IPS-18a (cell line): Measurements from ENCODE around the gene HIBCH.

Experiments used
- H3K27ac ChIP-seq: one replicate; pipeline ENCODE4 v1.5.1; 2013; ENCODE audit warnings: low read length
- H3K27me3 ChIP-seq: one replicate; pipeline ENCODE4 v1.6.1; 2013; ENCODE audit warnings: mild to moderate bottlenecking, low read length; ENCODE audit not compliant: control insufficient read depth, insufficient read depth
- H3K36me3 ChIP-seq: one replicate; pipeline ENCODE4 v1.6.1; 2013; ENCODE audit warnings: low read depth, low read length; ENCODE audit not compliant: control insufficient read depth
- H3K4me1 ChIP-seq: one replicate; pipeline ENCODE4 v1.6.1; 2013; ENCODE audit warnings: low read depth, low read length; ENCODE audit not compliant: control insufficient read depth
- H3K4me3 ChIP-seq: one replicate; pipeline ENCODE4 v1.5.1; 2013; ENCODE audit warnings: low read length
- H3K9ac ChIP-seq: one replicate; pipeline ENCODE4 v1.6.1; 2013; ENCODE audit warnings: mild to moderate bottlenecking, low read length, moderate library complexity
- H3K9me3 ChIP-seq: one replicate; pipeline ENCODE4 v1.6.1; 2013; ENCODE audit warnings: low read depth, low read length; ENCODE audit not compliant: control insufficient read depth

Gene HIBCH

DNA sequence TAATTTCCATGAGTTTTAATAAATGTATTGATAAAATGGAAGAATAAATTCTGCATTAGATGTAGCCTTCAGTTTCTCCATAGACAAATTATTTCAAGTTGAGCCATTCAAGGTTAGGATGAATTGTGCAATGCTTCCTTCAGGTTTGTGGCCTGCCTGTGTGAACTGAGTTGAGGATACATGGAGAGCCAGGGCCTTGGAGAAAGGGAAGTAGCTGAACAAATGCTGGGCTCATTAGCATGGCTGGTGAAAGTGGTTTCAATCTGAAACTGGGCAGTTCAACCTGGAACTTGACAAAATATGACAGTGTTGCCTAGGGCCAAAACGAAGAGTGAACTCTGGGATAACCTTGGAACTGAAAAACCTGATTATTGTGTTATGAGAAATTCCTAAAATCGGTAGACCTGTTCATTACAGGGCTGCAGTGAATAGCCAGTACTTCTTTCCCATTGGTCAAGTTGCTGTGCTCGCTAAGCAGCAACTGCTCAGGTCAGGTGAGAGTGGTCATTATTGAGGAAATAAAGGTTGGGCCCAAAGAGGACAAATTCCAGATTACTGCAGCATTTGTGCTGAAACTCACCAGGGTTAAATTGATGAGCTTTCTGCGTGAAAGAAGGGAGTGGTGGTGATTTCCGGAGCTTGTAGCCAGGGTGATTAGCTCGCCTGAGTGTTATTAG is 36.5 kb upstream of the HIBCH start:
- Histone ChIP-seq H3K9me3 (no peaks in the 10 kb centered on the region), H3K9ac (no peak overlapping the region), H3K27me3 (no peaks in the 10 kb centered on the region), H3K36me3 (no peaks in the 10 kb centered on the region), H3K4me3 (no peak overlapping the region), H3K27ac (no peak overlapping the region), H3K4me1 (peaks cover 5% of the 10 kb centered on the region)

GRCh38 chr2:190354003-190354690 is 34.5 kb upstream of the HIBCH start:
- Histone ChIP-seq H3K9me3 (no peaks in the 10 kb centered on the region), H3K27ac (no peak overlapping the region), H3K4me3 (no peak overlapping the region), H3K27me3 (no peaks in the 10 kb centered on the region), H3K36me3 (no peaks in the 10 kb centered on the region), H3K9ac (no peak overlapping the region), H3K4me1 (no peaks in the 10 kb centered on the region)

DNA sequence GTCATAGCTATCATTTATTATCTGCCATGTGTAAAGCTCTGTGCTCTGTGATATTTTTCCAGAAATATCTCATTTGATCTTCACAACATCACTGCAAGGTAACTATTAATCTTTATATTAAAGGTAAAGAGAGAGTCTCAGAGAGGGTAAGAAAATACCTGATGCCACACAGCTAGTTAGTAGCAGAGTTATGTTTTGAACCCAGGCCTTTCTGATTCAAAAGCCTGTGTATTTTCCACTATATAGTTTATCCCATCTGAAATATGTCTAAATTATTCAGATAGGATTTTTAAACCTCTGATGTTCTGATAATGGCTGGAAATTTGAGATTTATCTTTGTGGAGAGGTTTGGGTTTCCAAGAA is 33.9 kb upstream of the HIBCH start:
- no peaks in the 10 kb centered on the region for H3K36me3 ChIP-seq
- no peak overlapping the region for H3K9ac ChIP-seq
- H3K27ac ChIP-seq = no peak overlapping the region
- no peaks in the 10 kb centered on the region for H3K9me3 ChIP-seq
- H3K4me3 ChIP-seq = no peak overlapping the region
- no peaks in the 10 kb centered on the region for H3K27me3 ChIP-seq
- H3K4me1 ChIP-seq = no peaks in the 10 kb centered on the region

GRCh38 chr2:190352668-190353536 is 33.3 kb upstream of the HIBCH start:
- Histone ChIP-seq H3K27me3 (no peaks in the 10 kb centered on the region), H3K27ac (no peak overlapping the region), H3K4me3 (no peak overlapping the region), H3K4me1 (no peaks in the 10 kb centered on the region), H3K9me3 (no peaks in the 10 kb centered on the region), H3K36me3 (no peaks in the 10 kb centered on the region), H3K9ac (no peak overlapping the region)

DNA sequence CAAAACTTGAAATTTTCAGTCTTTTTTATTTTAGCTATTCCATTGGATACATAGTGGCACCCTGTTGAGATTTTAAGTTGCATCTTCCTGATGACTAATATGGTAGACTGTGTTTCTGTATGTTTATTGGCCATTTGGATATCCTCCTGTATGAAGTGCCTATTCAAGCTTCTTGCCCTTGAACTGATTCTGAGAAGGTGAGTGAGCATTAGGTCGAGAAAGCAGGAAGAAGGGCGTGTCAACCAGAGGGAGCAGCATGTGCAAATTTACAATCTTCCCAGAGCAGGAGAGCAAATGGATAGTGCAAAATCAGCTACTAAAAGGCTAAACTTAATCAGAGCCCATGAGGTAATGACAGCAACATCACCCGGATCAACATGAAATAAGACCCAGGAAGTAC is 32.3 kb upstream of the HIBCH start:
- H3K9me3 ChIP-seq = no peaks in the 10 kb centered on the region
- no peaks in the 10 kb centered on the region for H3K27me3 ChIP-seq
- H3K4me1 ChIP-seq = no peaks in the 10 kb centered on the region
- no peak overlapping the region for H3K27ac ChIP-seq
- no peak overlapping the region for H3K4me3 ChIP-seq
- no peaks in the 10 kb centered on the region for H3K36me3 ChIP-seq
- no peak overlapping the region for H3K9ac ChIP-seq

- Histone ChIP-seq H3K9me3 (no peaks in the 10 kb centered on the region), H3K36me3 (no peaks in the 10 kb centered on the region), H3K27me3 (no peaks in the 10 kb centered on the region), H3K4me1 (no peaks in the 10 kb centered on the region), H3K9ac (no peak overlapping the region), H3K4me3 (no peak overlapping the region), H3K27ac (no peak overlapping the region)
Measured at GRCh38 chr2:190350371-190350770, 30.7 kb upstream of the HIBCH start.

- Histone ChIP-seq H3K27me3 (peaks cover 27% of the 10 kb centered on the region), H3K9ac (no peak overlapping the region), H3K9me3 (no peaks in the 10 kb centered on the region), H3K27ac (no peak overlapping the region), H3K36me3 (no peaks in the 10 kb centered on the region), H3K4me3 (peak overlapping the region; percentile 71), H3K4me1 (peaks cover 12% of the 10 kb centered on the region)
Measured at GRCh38 chr2:190344276-190344827, 24.7 kb upstream of the HIBCH start.

DNA sequence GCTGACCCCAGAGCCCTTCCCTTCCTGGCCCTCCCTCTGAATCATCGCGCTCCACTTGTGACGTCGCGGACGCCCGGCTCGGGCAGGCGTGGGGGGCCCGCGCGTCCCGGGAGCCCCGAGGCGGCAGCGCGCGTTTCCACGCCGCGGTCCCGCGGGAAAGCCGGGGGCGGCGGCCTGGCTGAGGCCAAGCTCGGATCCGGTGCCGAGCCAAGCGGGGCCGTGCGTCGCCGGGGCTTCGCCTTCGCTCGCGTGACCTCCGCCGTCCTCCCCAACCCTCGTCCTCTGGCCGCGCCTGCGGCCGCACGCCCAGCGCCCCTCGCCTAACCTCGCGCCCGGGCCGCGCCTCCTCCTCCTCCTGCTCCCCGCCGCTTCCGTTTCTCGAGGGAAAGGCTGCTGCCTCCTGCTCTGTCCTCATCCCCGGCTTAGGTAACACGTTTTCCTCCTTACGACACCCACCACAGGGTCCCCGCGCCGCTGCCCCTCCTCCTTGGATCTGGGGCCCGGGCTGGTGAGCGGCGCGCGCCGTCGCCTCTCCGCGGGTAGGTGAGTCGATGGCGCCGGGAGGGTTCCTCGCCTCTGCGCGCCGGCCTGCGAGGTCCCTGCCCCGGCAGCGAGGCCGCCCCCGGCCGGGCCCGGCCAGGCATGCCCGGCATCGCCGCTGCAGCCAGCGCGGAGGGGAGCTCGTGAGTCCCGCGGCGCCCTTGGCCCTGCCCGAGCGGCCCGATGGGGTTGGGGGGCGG is 24.1 kb upstream of the HIBCH start, which contains the start of gene INPP1:
TSS of gene INPP1 (plus strand) at position 54 of the 740 bp plus-strand sequence. CDS start 16,514 bp downstream, outside the sequence.
- Histone ChIP-seq H3K27me3 (peaks cover 27% of the 10 kb centered on the region), H3K36me3 (no peaks in the 10 kb centered on the region), H3K4me3 (peak within 1 kb of the TSS; percentile 71), H3K9me3 (no peaks in the 10 kb centered on the region), H3K27ac (no peak within 1 kb of the TSS), H3K4me1 (peaks cover 12% of the 10 kb centered on the region), H3K9ac (no peak within 1 kb of the TSS)

DNA sequence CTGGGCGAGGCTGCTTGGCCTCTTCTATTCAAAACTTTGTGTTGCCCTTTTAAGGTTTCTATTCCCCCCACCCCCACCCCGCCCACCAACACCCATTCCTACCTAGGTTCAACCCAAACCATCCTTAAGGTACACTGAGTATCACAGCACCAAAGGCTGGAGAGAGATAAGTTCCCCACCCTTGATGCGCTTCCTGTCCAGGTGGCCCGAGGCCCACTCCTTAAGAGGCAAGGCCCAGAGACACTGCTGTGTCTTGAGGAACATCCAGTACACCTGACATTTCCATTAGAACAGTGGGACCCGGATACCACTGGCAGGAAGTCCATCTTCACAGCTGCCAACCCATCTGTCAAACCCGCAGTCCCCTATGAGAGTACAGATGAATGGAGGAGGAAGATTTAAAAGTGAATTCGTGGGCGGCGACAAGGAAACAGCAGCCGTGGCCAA is 23.5 kb upstream of the HIBCH start:
- Histone ChIP-seq H3K9me3 (no peaks in the 10 kb centered on the region), H3K27me3 (peaks cover 27% of the 10 kb centered on the region), H3K4me3 (peak overlapping the region; percentile 71), H3K9ac (no peak overlapping the region), H3K27ac (no peak overlapping the region), H3K36me3 (no peaks in the 10 kb centered on the region), H3K4me1 (peaks cover 12% of the 10 kb centered on the region)

GRCh38 chr2:190342611-190343010 is 23.0 kb upstream of the HIBCH start:
- no peak overlapping the region for H3K4me3 ChIP-seq
- H3K4me1 ChIP-seq = peaks cover 12% of the 10 kb centered on the region
- H3K9me3 ChIP-seq = no peaks in the 10 kb centered on the region
- no peak overlapping the region for H3K9ac ChIP-seq
- H3K36me3 ChIP-seq = no peaks in the 10 kb centered on the region
- peaks cover 27% of the 10 kb centered on the region for H3K27me3 ChIP-seq
- no peak overlapping the region for H3K27ac ChIP-seq

DNA sequence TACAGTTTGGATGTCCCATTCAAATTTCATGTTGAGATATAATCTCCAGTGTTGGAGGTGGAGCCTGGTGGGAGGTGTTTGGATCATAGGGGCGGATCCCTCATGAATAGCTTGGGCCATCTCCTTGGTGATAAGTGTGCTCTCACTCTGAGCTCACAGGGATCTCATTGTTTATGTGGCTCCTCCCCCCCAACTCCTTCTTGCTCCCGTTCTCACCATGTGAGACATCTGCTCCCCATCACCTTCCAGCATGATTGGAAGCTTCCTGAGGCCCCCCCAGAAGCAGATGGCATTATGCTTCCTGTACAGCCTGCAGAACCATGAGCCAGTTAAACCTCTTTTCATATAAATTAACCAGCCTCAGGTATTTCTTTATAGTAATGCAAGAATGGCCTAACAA is 20.7 kb upstream of the HIBCH start:
- Histone ChIP-seq H3K4me1 (peaks cover 12% of the 10 kb centered on the region), H3K9me3 (no peaks in the 10 kb centered on the region), H3K36me3 (no peaks in the 10 kb centered on the region)

More for the DNA sequence above, 20.7 kb upstream of the HIBCH start:
- Histone ChIP-seq H3K27ac (no peak overlapping the region), H3K9ac (no peak overlapping the region), H3K4me3 (no peak overlapping the region), H3K27me3 (peaks cover 27% of the 10 kb centered on the region)
